ENCODE measurements around the gene MYBBP1A.

The MYBBP1A gene

DNA sequence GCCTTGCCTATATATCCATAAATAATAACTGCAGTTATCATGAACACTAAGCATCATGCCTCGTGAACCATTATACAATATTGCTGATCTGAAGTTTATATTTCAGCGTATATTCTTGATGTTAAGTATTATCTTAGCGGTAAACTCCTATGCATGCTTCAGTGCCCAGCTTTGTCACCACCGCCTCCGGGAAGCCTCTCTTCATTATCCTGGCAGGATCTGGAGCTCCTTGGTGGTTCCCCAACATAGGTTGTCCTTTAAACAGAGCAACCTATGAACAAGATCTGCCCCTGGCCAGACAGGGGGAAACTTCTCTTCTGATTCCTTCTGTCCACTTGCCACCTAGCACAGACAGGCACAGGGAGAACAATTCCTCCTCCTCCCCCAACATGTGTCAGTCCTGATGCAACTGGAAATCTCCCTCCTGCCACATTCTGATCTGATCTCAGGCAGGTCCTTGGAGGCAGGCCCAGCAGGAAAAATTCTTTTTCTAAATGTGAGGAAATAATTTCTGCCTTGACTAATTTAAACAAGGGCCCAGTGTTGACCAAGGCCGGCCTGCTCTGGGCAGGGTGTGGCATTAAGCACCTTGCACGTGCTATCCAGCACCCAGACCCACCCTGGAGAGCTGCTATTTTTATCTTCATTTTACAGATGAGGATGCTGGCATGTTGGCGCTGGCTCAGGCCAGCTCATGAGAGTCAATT lies 34.1 kb downstream of the MYBBP1A start:
- TF ChIP-seq, protein P1, sequence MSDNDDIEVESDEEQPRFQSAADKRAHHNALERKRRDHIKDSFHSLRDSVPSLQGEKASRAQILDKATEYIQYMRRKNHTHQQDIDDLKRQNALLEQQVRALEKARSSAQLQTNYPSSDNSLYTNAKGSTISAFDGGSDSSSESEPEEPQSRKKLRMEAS (IDR thresholded peaks at IDR 0.05): peak; percentile 36; the same call in 1 of the 2 replicates
- TF ChIP-seq TCF12 (IDR thresholded peaks at IDR 0.05; ENCODE audit: low read depth): peak; percentile 44; the same call in 1 of the 2 replicates
- TF ChIP-seq EP300 (IDR thresholded peaks at IDR 0.05; ENCODE audit: borderline replicate concordance): no peak; the same call in 1 of the 2 replicates

DNA sequence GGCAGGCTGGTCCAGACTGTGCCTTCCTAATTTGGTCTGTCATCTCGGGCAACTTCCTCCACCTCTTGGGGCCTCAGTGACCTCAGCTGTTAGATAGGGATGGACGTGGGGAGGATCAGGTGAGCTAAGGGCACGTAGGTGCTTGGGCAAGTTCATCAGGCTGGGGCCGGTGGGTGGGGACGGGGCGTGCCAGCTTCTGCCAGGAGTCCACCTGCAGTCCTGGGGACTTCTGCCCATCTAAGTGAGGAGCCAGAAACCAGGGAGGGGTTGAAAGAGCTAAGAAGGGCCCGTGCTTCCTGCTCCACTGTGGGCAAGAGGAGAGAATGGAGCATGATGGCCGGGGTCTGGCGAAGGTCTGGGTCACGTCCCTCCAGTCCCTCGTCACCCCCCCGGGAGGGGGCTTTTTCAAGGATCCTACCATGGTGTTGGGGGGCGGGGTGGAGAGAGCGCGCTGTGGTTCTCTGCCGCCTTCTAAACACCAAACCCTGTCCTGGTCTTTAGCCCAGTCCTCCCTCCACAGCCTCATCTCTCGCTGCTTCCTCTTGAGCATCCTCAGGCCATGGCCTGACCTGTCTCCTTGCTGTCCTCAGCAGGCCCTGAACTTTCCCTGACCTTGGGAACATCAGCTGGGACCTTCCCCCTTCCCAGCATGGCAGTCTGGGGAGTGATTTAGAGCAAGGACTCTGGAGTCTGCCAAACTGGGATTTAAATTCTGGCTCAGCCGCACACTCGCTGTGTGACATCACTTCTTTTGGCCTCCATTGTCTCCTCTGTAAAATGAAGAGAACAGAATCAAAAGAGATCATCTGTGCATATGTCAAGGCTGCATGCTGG lies 34.9 kb downstream of the MYBBP1A start:
- TF ChIP-seq TEAD4 (IDR thresholded peaks at IDR 0.05): no peak
- TF ChIP-seq EGR1 (IDR thresholded peaks at IDR 0.05): no peak

DNA sequence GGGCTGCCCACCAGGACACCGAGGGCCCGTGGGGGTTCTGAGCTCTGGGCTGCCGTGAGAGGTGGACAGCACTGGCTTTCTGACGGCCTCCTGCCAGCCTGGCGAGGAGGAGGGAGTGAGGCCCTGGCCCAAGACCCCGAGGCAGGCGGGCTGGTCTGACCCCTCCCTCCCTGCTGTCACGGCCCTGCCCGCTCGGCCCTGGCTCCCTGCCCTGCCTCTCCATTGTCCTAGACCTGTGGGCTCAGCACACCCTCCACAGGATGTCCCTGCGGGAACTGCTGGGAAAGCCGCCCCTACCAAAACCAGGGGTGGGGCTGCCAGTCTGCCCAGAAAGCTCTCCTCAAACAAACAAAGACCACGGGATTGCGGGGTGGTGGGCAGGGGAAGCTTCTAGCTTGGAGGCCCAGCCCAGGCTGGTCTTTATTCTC lies 35.8 kb downstream of the MYBBP1A start:
- TF ChIP-seq, protein P1 (IDR thresholded peaks at IDR 0.05): no peak
- TF ChIP-seq EGR1 (IDR thresholded peaks at IDR 0.05): no peak
- TF ChIP-seq ZBTB7A (IDR thresholded peaks at IDR 0.05; ENCODE audit: low read depth): peak; percentile 58; the same call in 1 of the 2 replicates
- TF ChIP-seq, protein P2, sequence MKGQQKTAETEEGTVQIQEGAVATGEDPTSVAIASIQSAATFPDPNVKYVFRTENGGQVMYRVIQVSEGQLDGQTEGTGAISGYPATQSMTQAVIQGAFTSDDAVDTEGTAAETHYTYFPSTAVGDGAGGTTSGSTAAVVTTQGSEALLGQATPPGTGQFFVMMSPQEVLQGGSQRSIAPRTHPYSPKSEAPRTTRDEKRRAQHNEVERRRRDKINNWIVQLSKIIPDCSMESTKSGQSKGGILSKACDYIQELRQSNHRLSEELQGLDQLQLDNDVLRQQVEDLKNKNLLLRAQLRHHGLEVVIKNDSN (IDR thresholded peaks at IDR 0.05): peak; percentile 31; the same call in 1 of the 2 replicates
- TF ChIP-seq, protein P3, sequence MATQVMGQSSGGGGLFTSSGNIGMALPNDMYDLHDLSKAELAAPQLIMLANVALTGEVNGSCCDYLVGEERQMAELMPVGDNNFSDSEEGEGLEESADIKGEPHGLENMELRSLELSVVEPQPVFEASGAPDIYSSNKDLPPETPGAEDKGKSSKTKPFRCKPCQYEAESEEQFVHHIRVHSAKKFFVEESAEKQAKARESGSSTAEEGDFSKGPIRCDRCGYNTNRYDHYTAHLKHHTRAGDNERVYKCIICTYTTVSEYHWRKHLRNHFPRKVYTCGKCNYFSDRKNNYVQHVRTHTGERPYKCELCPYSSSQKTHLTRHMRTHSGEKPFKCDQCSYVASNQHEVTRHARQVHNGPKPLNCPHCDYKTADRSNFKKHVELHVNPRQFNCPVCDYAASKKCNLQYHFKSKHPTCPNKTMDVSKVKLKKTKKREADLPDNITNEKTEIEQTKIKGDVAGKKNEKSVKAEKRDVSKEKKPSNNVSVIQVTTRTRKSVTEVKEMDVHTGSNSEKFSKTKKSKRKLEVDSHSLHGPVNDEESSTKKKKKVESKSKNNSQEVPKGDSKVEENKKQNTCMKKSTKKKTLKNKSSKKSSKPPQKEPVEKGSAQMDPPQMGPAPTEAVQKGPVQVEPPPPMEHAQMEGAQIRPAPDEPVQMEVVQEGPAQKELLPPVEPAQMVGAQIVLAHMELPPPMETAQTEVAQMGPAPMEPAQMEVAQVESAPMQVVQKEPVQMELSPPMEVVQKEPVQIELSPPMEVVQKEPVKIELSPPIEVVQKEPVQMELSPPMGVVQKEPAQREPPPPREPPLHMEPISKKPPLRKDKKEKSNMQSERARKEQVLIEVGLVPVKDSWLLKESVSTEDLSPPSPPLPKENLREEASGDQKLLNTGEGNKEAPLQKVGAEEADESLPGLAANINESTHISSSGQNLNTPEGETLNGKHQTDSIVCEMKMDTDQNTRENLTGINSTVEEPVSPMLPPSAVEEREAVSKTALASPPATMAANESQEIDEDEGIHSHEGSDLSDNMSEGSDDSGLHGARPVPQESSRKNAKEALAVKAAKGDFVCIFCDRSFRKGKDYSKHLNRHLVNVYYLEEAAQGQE (IDR thresholded peaks at IDR 0.05; ENCODE audit: low read depth): no peak

DNA sequence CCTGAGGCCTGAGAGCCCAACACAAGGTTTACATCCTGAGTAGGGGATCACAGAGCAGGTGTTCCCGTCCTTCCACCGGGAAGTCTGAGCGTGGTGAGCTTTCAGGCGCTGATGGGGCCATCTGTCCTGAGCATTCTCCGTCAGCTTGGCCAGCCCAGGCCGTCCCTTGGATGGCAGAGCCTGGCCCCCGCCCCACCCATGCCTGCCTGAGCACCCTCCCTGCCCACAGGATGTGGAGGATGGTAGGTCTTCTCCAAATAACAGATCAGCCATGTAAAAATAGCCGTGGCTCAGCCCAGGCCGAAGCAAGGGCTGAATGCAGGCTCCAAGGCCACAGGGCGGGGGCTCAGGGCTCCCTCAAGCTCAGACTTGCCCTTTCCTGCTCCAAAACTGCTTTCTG lies 36.3 kb downstream of the MYBBP1A start:
- TF ChIP-seq TEAD4 (IDR thresholded peaks at IDR 0.05) (no peak), YY1 (IDR thresholded peaks at IDR 0.05; ENCODE audit: low read depth) (no peak), NFIC (IDR thresholded peaks at IDR 0.05) (no peak)
- TF ChIP-seq, protein P1 (IDR thresholded peaks at IDR 0.05): no peak

DNA sequence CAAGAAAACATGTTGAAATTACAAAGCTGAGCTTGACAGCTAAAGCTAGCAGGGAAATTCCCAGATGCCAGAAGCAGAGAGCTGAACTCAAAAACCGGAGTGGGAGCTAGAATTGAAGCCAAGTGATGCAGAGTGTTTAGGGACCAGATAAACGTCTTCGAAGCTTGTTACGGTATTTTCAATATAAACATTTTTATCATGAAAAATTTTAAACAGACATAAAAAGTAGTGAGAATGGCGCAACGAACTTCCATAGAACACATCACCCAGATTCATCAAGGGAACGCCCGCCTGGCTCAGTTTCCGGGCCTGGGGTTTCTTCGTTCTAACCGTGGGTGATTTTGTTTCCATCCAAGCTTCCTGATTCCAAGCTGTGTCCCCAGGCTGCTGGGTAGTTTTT lies 38.4 kb downstream of the MYBBP1A start:
- TF ChIP-seq EGR1 (IDR thresholded peaks at IDR 0.05) (no peak), CREB1 (IDR thresholded peaks at IDR 0.05; ENCODE audit: low read depth) (no peak), YY1 (IDR thresholded peaks at IDR 0.05; ENCODE audit: low read depth) (no peak)
- TF ChIP-seq, protein P1 (IDR thresholded peaks at IDR 0.05): no peak
- TF ChIP-seq, protein P3 (IDR thresholded peaks at IDR 0.05; ENCODE audit: low read depth): no peak

DNA sequence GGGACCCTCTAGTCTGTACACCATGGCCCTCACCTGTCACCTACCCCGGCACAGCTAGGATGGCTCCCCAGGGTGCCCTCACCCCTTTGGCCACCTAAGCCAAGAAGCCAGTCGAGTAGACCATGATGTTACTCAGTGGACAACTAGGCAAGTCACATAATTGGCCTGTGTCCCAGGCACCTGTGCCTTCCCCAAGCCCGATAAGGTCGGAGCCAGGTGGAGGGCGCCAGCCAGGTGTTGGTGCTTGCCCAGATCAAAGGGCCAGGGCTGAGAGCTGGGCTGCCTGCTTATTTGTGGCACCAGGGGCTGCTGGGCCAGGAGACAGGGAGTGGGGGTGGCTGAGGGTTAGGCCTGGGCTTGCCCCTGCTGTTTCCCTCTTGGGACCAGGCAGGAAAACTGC lies 39.7 kb downstream of the MYBBP1A start:
- TF ChIP-seq TCF12 (IDR thresholded peaks at IDR 0.05; ENCODE audit: low read depth) (peak; percentile 68), CREB1 (IDR thresholded peaks at IDR 0.05; ENCODE audit: low read depth) (no peak), EP300 (IDR thresholded peaks at IDR 0.05; ENCODE audit: borderline replicate concordance) (0 out of 2 replicates have a peak, but pooled peaks have one; percentile 17), NFIC (IDR thresholded peaks at IDR 0.05) (0 out of 2 replicates have a peak, but pooled peaks have one; percentile 24), RAD21 (IDR thresholded peaks at IDR 0.05; ENCODE audit: low read depth) (no peak)

DNA sequence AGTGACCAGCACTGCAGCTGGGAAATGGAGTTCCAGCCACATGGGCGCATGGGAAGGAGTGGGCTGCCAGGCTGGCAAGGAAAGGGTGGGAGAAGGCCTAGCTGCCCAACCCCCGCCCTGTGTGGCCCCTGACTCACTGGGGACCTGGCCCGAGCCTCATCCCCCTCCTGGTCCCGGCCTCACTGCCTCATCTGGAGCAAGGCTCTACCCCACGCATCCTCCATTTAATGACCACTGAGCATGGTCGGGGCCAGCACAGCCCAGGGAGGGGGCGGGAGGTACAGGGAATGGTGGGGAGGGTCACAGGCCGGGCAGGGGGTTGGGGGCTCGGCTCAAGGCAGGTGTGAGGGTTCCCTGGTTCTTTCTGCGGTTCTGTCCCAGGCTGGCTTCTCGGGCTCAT lies 40.4 kb downstream of the MYBBP1A start:
- TF ChIP-seq NFIC (IDR thresholded peaks at IDR 0.05): no peak
- TF ChIP-seq CEBPB (IDR thresholded peaks at IDR 0.05): no peak
- TF ChIP-seq TCF12 (IDR thresholded peaks at IDR 0.05; ENCODE audit: low read depth): no peak
- TF ChIP-seq, protein P1 (IDR thresholded peaks at IDR 0.05): no peak
- TF ChIP-seq, protein P3 (IDR thresholded peaks at IDR 0.05; ENCODE audit: low read depth): no peak
- no peak for TF ChIP-seq EGR1 (IDR thresholded peaks at IDR 0.05)
- no peak for TF ChIP-seq EP300 (IDR thresholded peaks at IDR 0.05; ENCODE audit: borderline replicate concordance)
- no peak for TF ChIP-seq YY1 (IDR thresholded peaks at IDR 0.05; ENCODE audit: low read depth)
- TF ChIP-seq ZBTB7A (IDR thresholded peaks at IDR 0.05; ENCODE audit: low read depth): no peak
- no peak for TF ChIP-seq RAD21 (IDR thresholded peaks at IDR 0.05; ENCODE audit: low read depth)
- TF ChIP-seq TEAD4 (IDR thresholded peaks at IDR 0.05): no peak
- no peak for TF ChIP-seq TAF1 (IDR thresholded peaks at IDR 0.05; ENCODE audit: low read depth)
- TF ChIP-seq, protein P2 (IDR thresholded peaks at IDR 0.05): no peak
- no peak for TF ChIP-seq CREB1 (IDR thresholded peaks at IDR 0.05; ENCODE audit: low read depth)
- no peak for TF ChIP-seq FOXM1 (IDR thresholded peaks at IDR 0.05; ENCODE audit: borderline replicate concordance, low read depth)

All from Ishikawa (cell line).